C4-2B (cell line): ENCODE results near the gene SREBF2.

Experiments used
- ZFX ChIP-seq: fragments of 450-650 bp; IDR thresholded peaks from 2 replicates; pipeline ENCODE4 v1.6.1; 2017
- TF ChIP-seq, protein P1 (sequence below): fragments of 450-650 bp; conservative IDR thresholded peaks from 2 replicates; pipeline ENCODE4 v1.5.1; 2017; ENCODE audit warnings: mild to moderate bottlenecking

DNA sequence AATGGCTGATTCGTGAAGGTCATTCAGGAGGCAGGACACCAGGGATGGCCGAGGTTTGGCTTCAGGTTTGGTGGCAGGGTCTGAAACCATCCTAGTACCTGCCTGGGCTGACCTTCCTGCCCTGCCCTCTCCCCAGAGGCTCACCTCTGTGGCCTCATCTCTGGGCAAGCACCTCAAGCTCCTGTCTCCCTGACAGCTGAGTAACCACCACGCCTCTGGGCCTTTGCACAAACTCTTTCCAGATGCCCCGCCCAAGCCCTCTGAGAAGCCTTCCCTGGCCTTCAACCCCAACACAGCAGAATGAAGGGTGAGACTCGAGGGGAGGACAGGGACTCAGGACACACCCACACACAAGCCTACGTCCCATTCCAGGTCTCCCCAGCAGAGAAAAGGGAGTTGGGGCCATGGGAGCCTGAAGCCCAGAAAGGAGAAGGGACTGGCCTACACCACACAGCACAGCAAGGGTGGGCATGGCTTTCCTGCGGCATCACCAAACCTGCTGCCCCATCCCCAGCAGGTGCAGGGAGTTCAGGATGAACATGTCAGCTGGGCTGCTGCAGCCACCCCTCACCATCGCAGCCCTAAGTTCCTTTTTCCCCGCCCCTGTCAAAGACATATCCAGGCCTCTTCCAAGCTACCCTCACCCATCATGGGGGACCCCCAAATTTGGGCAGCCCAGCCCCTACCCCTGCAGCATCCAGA lies 79.6 kb downstream of the SREBF2 start:
- TF ChIP-seq, protein P1, sequence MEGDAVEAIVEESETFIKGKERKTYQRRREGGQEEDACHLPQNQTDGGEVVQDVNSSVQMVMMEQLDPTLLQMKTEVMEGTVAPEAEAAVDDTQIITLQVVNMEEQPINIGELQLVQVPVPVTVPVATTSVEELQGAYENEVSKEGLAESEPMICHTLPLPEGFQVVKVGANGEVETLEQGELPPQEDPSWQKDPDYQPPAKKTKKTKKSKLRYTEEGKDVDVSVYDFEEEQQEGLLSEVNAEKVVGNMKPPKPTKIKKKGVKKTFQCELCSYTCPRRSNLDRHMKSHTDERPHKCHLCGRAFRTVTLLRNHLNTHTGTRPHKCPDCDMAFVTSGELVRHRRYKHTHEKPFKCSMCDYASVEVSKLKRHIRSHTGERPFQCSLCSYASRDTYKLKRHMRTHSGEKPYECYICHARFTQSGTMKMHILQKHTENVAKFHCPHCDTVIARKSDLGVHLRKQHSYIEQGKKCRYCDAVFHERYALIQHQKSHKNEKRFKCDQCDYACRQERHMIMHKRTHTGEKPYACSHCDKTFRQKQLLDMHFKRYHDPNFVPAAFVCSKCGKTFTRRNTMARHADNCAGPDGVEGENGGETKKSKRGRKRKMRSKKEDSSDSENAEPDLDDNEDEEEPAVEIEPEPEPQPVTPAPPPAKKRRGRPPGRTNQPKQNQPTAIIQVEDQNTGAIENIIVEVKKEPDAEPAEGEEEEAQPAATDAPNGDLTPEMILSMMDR = no peak
- no peak for TF ChIP-seq ZFX
